Embryonic facial prominence (tissue), 1 donor: Measurements from ENCODE around the gene RPP14.
"Not testable (repeated sequence)": the region's sequence is repeated elsewhere in the genome, so short reads cannot be mapped to it uniquely, and the experiment has no call there.

Experiments
- DNase-seq: peaks from one replicate; pipeline ENCODE4 v3.0.0-alpha.2; 2016; ENCODE audit errors: extremely low spot score

Gene RPP14

GRCh38 chr3:58305882-58306711 is at the start of gene RPP14, which contains the start of gene HTD2:
Gene RPP14 (plus strand): TSS chr3:58306245. CDS start chr3:58310330, 4,085 bp downstream.
Gene HTD2 (plus strand): TSS chr3:58306520. CDS start chr3:58317614, 11,094 bp downstream.
- peak; percentile 92 for DNase-seq

- no peak for DNase-seq
These were observed 49.5 kb upstream of the RPP14 start for GRCh38 chr3:58256511-58256910.

GRCh38 chr3:58258392-58259055 is 47.5 kb upstream of the RPP14 start:
- DNase-seq: no peak

- no peak for DNase-seq
These were observed 45.7 kb upstream of the RPP14 start for GRCh38 chr3:58260261-58260731.

GRCh38 chr3:58260733-58261132 is 45.3 kb upstream of the RPP14 start:
- no peak for DNase-seq

- DNase-seq: no peak
These were observed 43.9 kb upstream of the RPP14 start for GRCh38 chr3:58261954-58262666.

GRCh38 chr3:58266577-58266976 is 39.5 kb upstream of the RPP14 start:
- DNase-seq: no peak

GRCh38 chr3:58267543-58267942 is 38.5 kb upstream of the RPP14 start:
- DNase-seq: not testable (repeated sequence)

GRCh38 chr3:58269356-58269755 is 36.7 kb upstream of the RPP14 start:
- DNase-seq: no peak

GRCh38 chr3:58270485-58270884 is 35.6 kb upstream of the RPP14 start:
- no peak for DNase-seq

- DNase-seq: no peak
These were observed 34.0 kb upstream of the RPP14 start for GRCh38 chr3:58271901-58272501.

- DNase-seq: no peak
These were observed 33.2 kb upstream of the RPP14 start for GRCh38 chr3:58272891-58273290.

- DNase-seq: not testable (repeated sequence)
These were observed 32.7 kb upstream of the RPP14 start for GRCh38 chr3:58273362-58273761.

GRCh38 chr3:58274027-58274614 is 31.9 kb upstream of the RPP14 start:
- no peak for DNase-seq

GRCh38 chr3:58281069-58281468 is 25.0 kb upstream of the RPP14 start:
- no peak for DNase-seq

GRCh38 chr3:58285334-58285733 is 20.7 kb upstream of the RPP14 start:
- DNase-seq: no peak

GRCh38 chr3:58287354-58287753 is 18.7 kb upstream of the RPP14 start:
- DNase-seq: no peak

GRCh38 chr3:58288011-58288728 is 17.9 kb upstream of the RPP14 start:
- no peak for DNase-seq

- DNase-seq: not testable (repeated sequence)
These were observed 17.0 kb upstream of the RPP14 start for GRCh38 chr3:58288964-58289613.

GRCh38 chr3:58290446-58290845 is 15.6 kb upstream of the RPP14 start:
- not testable (repeated sequence) for DNase-seq
